DMS79 (cell line): ENCODE measurements around the gene MARCHF3.
"Not testable (repeated sequence)": the region's sequence is repeated elsewhere in the genome, so short reads cannot be mapped to it uniquely, and the experiment has no call there.

Experiments used
- DNase-seq: peaks from one replicate; lab custom pipeline; 2025; lab: John Stamatoyannopoulos, UW

MARCHF3 gene

DNA sequence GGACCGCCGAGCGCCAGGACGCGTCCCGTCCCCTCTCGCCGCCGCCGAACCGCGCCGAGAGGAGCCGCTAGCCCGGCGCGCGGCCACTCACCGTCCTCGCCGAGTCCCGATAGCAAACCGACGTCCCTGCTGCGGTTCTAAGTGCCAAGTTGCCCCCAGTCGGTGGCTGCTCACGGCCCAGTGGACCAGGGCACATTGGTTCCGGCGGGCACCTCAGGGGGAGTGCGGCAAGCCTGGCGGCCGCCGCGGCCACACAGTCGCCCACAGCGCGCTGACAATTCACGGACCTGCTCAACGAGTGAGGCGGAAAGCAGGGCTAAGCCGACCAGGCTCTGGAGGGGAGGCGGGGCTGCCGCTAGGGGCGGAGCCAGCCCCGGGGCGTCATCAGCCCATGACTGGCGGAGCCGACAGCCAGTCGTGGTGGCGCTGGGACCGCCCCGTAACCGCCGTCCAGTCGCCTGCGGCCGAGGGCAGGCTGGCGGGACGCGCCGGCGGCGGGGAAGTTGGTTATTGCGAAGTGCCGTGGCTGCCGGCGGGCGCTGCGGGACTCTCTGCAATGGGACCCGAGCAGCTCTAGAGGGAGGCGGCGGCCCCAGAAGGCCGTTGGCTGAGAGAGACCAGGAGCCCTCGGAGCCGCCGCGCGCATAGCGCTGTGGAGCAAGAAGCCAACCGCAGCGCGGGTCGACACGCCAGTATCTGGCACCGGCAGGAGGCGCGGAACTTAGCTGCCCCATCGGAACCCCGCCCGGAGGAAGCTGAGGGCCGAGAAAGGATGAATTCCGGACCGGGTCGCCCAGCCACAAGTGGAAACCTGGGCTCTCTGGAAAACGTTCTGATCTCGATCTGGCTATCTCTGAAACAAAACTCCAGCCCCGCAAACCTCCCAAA is at the start of gene MARCHF3:
Gene MARCHF3, minus strand, starts transcription at position 300 of the 888 bp plus-strand sequence. CDS start 112,387 bp downstream, outside the sequence.
- DNase-seq: peak; percentile 38

GRCh38 chr5:127079994-127080491 is 49.7 kb upstream of the MARCHF3 start:
- DNase-seq: no peak

DNA sequence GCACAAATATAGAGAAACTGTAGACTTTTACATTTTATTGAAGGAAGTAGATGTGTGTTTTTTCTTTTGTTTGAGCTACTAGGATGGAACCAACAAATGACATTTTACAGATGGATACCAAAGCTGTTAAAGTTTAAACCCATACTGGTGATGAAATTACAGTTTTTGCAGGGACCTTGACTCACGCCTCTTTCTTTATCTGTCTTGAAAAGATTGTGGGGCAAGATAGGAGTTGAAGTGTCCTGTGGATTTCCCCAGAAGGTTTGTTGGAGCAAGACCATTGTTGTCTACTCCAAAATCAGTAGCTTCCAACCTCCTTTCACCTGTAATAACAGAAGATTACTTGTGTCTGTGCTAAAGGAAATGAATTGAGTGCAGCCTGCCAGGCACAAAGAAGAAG is 47.0 kb upstream of the MARCHF3 start:
- DNase-seq: no peak

- no peak for DNase-seq
Measured at GRCh38 chr5:127076315-127077129, 46.2 kb upstream of the MARCHF3 start.

DNA sequence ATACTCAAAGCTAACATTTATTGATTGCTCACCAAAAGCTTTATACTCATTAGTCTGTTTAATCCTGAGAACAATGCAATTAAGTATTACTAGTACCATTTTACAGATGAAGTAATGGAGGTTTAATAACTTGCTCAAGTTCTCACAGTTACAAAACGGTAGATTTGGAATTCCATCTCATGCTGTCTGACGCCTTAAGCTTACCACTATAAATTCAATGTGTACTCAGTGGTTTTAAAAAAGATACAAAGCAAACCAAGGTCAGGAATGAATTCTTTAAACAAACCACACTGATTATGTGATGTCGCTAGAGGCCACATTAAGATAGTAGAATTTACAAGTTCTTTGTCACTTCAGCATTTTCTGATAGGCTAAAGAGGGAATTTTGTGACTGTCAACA is 44.1 kb upstream of the MARCHF3 start:
- no peak for DNase-seq

GRCh38 chr5:127072861-127073846 is 42.8 kb upstream of the MARCHF3 start, which contains the start of gene C5orf63:
Gene C5orf63, minus strand, starts transcription at chr5:127073502. Its CDS starts 14,507 bp downstream, at chr5:127058995.
- DNase-seq: no peak

DNA sequence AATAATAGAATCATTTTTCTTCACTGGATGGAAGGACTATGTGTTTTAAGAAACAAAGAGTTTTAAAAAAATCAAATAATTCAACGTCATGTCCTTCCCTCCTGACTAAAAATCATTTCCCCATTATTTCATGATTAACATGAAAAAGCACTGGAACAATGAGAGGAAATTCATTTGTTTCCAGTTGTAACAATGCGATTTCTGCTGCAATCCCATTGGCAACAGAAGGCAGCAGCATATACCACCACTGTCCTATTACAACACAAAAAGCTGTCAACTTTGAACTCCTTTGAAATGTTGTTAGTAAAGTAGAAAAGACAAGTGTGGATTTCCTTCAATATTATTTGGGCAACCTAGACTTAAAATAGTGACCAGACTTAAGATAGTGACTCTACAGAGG is 39.9 kb upstream of the MARCHF3 start:
- DNase-seq: no peak

GRCh38 chr5:127068493-127069214 is 38.3 kb upstream of the MARCHF3 start:
- no peak for DNase-seq

DNA sequence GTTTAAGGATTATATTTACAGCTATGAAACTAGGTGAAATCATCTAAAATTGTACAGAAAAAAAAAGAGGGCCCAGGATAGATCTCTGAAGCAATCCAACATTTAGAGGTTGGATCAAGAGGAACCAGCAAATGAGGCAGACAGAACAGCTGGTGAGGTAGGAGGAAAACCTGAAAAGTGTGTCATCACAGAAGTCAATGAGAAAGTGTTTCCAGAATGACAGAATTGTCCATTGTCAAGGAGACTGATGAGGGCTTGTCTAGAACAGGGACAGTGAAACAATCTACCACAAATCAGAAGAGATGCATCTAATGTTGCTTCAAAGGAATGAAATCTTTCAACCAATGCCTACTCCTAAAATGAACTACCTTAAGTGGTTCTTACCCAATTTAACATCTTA is 36.4 kb upstream of the MARCHF3 start:
- no peak for DNase-seq

DNA sequence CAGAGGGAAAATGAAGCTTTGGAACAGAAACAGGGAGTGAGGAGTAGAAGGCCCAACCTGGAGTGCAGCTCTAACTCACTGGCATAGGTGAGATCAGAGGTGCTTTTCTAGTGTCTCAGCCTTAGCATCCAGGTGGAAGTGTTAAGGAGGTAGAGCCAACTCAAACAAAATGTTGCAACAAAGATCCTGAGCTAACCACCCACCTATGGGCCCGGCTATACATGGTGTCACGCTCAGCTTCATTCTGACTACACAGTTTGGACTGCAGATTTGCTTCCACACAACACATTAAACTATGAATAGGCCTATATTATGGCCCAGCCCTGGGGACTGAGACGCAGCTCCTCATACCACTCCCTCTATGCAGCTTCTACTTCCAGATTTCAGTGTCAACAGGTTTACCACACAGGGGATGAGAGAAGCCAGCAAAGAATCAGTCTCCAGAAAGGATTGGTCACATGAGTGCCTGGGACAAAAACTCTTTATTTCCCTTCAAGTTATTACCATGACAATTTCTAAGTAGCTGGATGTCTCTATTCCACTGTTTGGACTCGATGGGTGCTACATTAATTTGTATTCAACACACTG is 34.0 kb upstream of the MARCHF3 start:
- DNase-seq: no peak

DNA sequence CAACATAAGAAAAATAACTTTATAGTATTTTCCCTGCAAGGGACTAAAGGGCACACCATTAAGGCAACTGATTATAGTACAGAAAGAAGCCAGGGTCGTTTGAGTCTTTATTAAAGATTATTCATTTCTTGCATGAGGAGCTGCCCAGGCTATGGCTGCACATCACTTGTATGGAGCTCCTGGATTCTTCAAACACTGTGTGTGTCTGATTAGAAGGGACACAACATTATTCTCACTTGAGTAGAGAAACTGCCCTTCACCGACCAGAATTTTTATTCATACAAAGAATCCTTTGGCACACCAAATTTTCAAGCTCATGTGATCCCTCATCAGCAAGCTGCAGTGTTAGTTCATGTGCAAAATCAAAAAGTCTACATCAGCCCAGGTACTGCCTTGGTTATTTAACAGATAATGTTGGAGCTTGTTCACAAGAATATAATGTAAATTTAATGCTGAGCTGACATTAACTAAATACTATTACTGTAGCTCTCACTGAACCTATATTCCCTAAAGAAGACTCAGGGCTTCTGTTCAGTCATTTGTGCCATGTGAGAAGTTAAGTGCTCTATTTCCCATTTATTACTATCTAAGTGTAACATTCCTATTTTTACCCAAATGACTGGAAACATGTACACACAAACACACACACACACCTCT is 33.0 kb upstream of the MARCHF3 start:
- DNase-seq: no peak

- no peak for DNase-seq
Measured at GRCh38 chr5:127061956-127062355, 31.6 kb upstream of the MARCHF3 start.

DNA sequence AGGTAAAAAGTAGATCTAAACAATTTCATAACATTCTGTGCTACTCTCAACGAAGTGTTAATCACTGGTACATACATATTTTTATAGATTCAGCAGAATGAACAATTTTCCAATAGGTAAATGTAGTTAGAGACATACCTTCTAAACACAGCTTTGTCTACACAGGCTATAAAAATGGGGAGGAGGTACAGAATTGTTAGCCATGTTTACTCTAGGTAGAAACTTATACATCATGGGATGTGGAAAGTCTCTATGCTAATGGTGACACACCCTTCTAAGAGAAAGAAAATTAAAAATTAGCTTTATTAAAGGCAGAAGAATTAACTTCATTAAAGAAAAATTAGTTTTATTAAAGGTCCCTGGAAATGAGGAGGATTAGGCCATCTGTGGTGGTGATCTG is 31.2 kb upstream of the MARCHF3 start:
- no peak for DNase-seq

- DNase-seq: no peak
Measured at GRCh38 chr5:127060470-127060985, 30.2 kb upstream of the MARCHF3 start.

DNA sequence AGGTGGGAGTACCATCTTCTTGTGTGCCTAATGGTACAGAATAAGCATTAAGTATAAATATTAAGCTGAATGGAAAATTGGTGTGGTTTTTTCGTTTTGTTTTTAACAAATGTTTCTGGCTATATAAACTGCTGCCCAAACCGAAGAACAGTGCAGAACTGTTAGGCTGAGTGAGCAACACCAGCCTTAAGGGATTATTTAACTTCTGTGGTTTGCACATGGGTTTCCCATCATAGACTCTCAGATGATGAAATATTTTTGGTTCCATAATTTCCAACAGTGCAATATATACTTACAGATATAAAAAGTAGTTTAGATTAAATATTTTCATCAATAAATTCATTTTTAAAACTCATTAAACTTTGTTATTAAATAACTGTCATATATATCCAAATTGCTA is 26.5 kb upstream of the MARCHF3 start:
- DNase-seq: no peak

GRCh38 chr5:127055880-127056653 is 25.7 kb upstream of the MARCHF3 start:
- no peak for DNase-seq

DNA sequence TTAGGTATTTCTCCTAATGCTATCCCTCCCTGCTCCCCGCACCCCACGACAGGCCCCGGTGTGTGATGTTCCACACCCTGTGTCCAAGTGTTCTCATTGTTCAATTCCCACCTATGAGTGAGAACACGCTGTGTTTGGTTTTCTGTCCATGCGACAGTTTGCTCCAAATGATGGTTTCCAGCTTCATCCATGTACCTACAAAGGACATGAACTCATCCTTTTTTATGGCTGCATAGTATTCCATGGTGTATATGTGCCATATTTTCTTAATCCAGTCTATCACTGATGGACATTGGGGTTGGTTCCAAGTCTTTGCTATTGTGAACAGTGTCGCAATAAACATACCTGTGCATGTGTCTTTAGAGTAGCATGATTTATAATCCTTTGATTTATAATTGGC is 23.2 kb upstream of the MARCHF3 start:
- DNase-seq: not testable (repeated sequence)

- DNase-seq: no peak
Measured at GRCh38 chr5:127053049-127053448, 22.7 kb upstream of the MARCHF3 start.

- no peak for DNase-seq
Measured at GRCh38 chr5:127051591-127051990, 21.2 kb upstream of the MARCHF3 start.
